ENCODE data around the gene RANBP9. TPM values are rescaled to one million over a fixed set of nuclear protein-coding genes. Genes with fewer than 3 reads are reported as not detected.

The RANBP9 gene
- total and polyA plus RNA-seq, 4 donors = 16.6 to 50.4 (median 25.5) TPM

- no peaks in the 10 kb centered on the region for H3K4me1 ChIP-seq (ENCODE audit: control insufficient read depth in 5 of 5, insufficient read depth in 5 of 5, low read length in 5 of 5)
- TF ChIP-seq CTCF (IDR thresholded peaks at IDR 0.05; ENCODE audit: control extremely low read depth, extremely low read depth) = no peak
- no peak overlapping the region for H3K27ac ChIP-seq (ENCODE audit: low read depth in 1 of 2, low read length in 1 of 2)
- H3K4me3 ChIP-seq = no peak overlapping the region
- H3K36me3 ChIP-seq (ENCODE audit: control insufficient read depth in 4 of 4, insufficient read depth in 4 of 4, low read length in 4 of 4) = no peaks in the 10 kb centered on the region
- DNase-seq (no peak), ATAC-seq (ENCODE audit: insufficient read depth, low FRiP score) (no peak)
- no peaks in the 10 kb centered on the region for H3K27me3 ChIP-seq (ENCODE audit: control insufficient read depth in 3 of 3, insufficient read depth in 3 of 3, low read length in 2 of 3)
- no peaks in the 10 kb centered on the region for H3K9me3 ChIP-seq (ENCODE audit: control insufficient read depth in 4 of 4, insufficient read depth in 3 of 4, low read length in 3 of 4)
- WGBS, 2 donors = 15 to 51% methylated on average over 4 of the region's 4 CpGs
- H3K9ac ChIP-seq (ENCODE audit: insufficient read depth in 1 of 2, low read length in 2 of 2) = no peak overlapping the region
These were observed 12.5 kb upstream of the RANBP9 start for GRCh38 chr6:13724182-13724581.

- no peak overlapping the region for H3K27ac ChIP-seq (ENCODE audit: low read depth in 1 of 2, low read length in 1 of 2)
- DNase-seq = no peak
- ATAC-seq (ENCODE audit: insufficient read depth, low FRiP score) = no peak
- WGBS, 2 donors = 83 to 92% methylated on average over 5 of the region's 5 CpGs
- H3K4me1 ChIP-seq (ENCODE audit: control insufficient read depth in 5 of 5, insufficient read depth in 5 of 5, low read length in 5 of 5) = no peaks in the 10 kb centered on the region
- no peaks in the 10 kb centered on the region for H3K27me3 ChIP-seq (ENCODE audit: control insufficient read depth in 3 of 3, insufficient read depth in 3 of 3, low read length in 2 of 3)
- no peaks in the 10 kb centered on the region for H3K9me3 ChIP-seq (ENCODE audit: control insufficient read depth in 4 of 4, insufficient read depth in 3 of 4, low read length in 3 of 4)
- H3K36me3 ChIP-seq (ENCODE audit: control insufficient read depth in 4 of 4, insufficient read depth in 4 of 4, low read length in 4 of 4) = no peaks in the 10 kb centered on the region
- H3K9ac ChIP-seq (ENCODE audit: insufficient read depth in 1 of 2, low read length in 2 of 2) = no peak overlapping the region
- no peak overlapping the region for H3K4me3 ChIP-seq
- TF ChIP-seq CTCF (IDR thresholded peaks at IDR 0.05; ENCODE audit: control extremely low read depth, extremely low read depth) = no peak
These were observed 11.2 kb upstream of the RANBP9 start for GRCh38 chr6:13722880-13723279.

GRCh38 chr6:13718123-13718458 is 6.5 kb upstream of the RANBP9 start:
- Histone ChIP-seq H3K27me3 (ENCODE audit: control insufficient read depth in 3 of 3, insufficient read depth in 3 of 3, low read length in 2 of 3) (no peaks in the 10 kb centered on the region), H3K4me3 (no peak overlapping the region), H3K9me3 (ENCODE audit: control insufficient read depth in 4 of 4, insufficient read depth in 3 of 4, low read length in 3 of 4) (no peaks in the 10 kb centered on the region), H3K9ac (ENCODE audit: insufficient read depth in 1 of 2, low read length in 2 of 2) (no peak overlapping the region), H3K36me3 (ENCODE audit: control insufficient read depth in 4 of 4, insufficient read depth in 4 of 4, low read length in 4 of 4) (no peaks in the 10 kb centered on the region), H3K4me1 (ENCODE audit: control insufficient read depth in 5 of 5, insufficient read depth in 5 of 5, low read length in 5 of 5) (peaks cover 0 to under 1% (median 0%) of the 10 kb centered on the region in 5 donors), H3K27ac (ENCODE audit: low read depth in 1 of 2, low read length in 1 of 2) (no peak overlapping the region)
- ATAC-seq (ENCODE audit: insufficient read depth, low FRiP score) (no peak), DNase-seq (no peak)
- no peak for TF ChIP-seq CTCF (IDR thresholded peaks at IDR 0.05; ENCODE audit: control extremely low read depth, extremely low read depth)
- 60 to 67% methylated on average over 4 to 5 of the region's 5 CpGs for WGBS, 2 donors

- 95% methylated on average over 21 to 22 of the region's 22 CpGs for WGBS, 2 donors
- Histone ChIP-seq H3K27me3 (ENCODE audit: control insufficient read depth in 3 of 3, insufficient read depth in 3 of 3, low read length in 2 of 3) (no peaks in the 10 kb centered on the region), H3K36me3 (ENCODE audit: control insufficient read depth in 4 of 4, insufficient read depth in 4 of 4, low read length in 4 of 4) (no peaks in the 10 kb centered on the region), H3K4me1 (ENCODE audit: control insufficient read depth in 5 of 5, insufficient read depth in 5 of 5, low read length in 5 of 5) (peaks cover 0 to 4% (median 2%) of the 10 kb centered on the region in 5 donors), H3K9me3 (ENCODE audit: control insufficient read depth in 4 of 4, insufficient read depth in 3 of 4, low read length in 3 of 4) (no peaks in the 10 kb centered on the region), H3K4me3 (no peak overlapping the region), H3K9ac (ENCODE audit: insufficient read depth in 1 of 2, low read length in 2 of 2) (no peak overlapping the region), H3K27ac (ENCODE audit: low read depth in 1 of 2, low read length in 1 of 2) (no peak overlapping the region)
- ATAC-seq (ENCODE audit: insufficient read depth, low FRiP score) (no peak), DNase-seq (no peak)
- TF ChIP-seq CTCF (IDR thresholded peaks at IDR 0.05; ENCODE audit: control extremely low read depth, extremely low read depth) = no peak
These were observed 5.3 kb upstream of the RANBP9 start for GRCh38 chr6:13716955-13717295.

All from lung (tissue), 12 donors.